Aorta (tissue), 5 donors: Measurements from ENCODE around the gene RALGAPA1. TPM values are rescaled to one million over a fixed set of nuclear protein-coding genes. Genes with fewer than 3 reads are reported as not detected.
"Not testable (repeated sequence)": the region's sequence is repeated elsewhere in the genome, so short reads cannot be mapped to it uniquely, and the experiment has no call there.

ENCODE experiments used
- ATAC-seq: fragments of 200-7000 bp; cut with Tn5 transposase; one replicate; pipeline ENCODE4 v1.9.1; 2022; ENCODE audit warnings: moderate library complexity; ENCODE audit not compliant: low FRiP score
- DNase-seq, 2 donors: peaks; one replicate each; pipeline ENCODE4 v3.0.0-alpha.2; 2020
- H3K27ac ChIP-seq, 2 donors: one replicate each; pipeline ENCODE4 v1.5.1; 2013; ENCODE audit warnings: low read length in 2 of 2, mild to moderate bottlenecking in 2 of 2, moderate library complexity in 2 of 2, control low read depth in 1 of 2, inconsistent platforms in 1 of 2, low read depth in 1 of 2
- H3K27me3 ChIP-seq, 2 donors: one replicate each; pipeline ENCODE4 v1.6.1; 2013; ENCODE audit warnings: control low read depth in 1 of 2, low read length in 1 of 2, mild to moderate bottlenecking in 1 of 2, moderate library complexity in 1 of 2; ENCODE audit not compliant: insufficient read depth in 2 of 2, control insufficient read depth in 1 of 2
- H3K36me3 ChIP-seq, 2 donors: one replicate each; pipeline ENCODE4 v1.6.1; 2013; ENCODE audit warnings: control low read depth in 1 of 2, low read length in 1 of 2, mild to moderate bottlenecking in 1 of 2; ENCODE audit not compliant: insufficient read depth in 2 of 2, control insufficient read depth in 1 of 2
- H3K4me1 ChIP-seq, 2 donors: one replicate each; pipeline ENCODE4 v1.6.1; 2013; ENCODE audit warnings: low read length in 2 of 2, control low read depth in 1 of 2, mild to moderate bottlenecking in 1 of 2, moderate library complexity in 1 of 2; ENCODE audit not compliant: insufficient read depth in 2 of 2, control insufficient read depth in 1 of 2
- H3K4me3 ChIP-seq, 2 donors: one replicate each; pipeline ENCODE4 v1.5.1; 2013; ENCODE audit warnings: low read length in 2 of 2, control low read depth in 1 of 2, mild to moderate bottlenecking in 1 of 2
- H3K9me3 ChIP-seq: one replicate; pipeline ENCODE4 v1.6.1; 2013; ENCODE audit warnings: mild to moderate bottlenecking, low read length; ENCODE audit not compliant: control insufficient read depth
- WGBS, 2 donors: extraction: QIAGEN DNeasy Blood & Tissue Kit; methylation state at CpG; one replicate each; pipeline ENCODE4 v1.1.7; 2013; 5-methylcytosine and 5-hydroxymethylcytosine counted together
- intact Hi-C, 2 donors: fragments of 100-400 bp; cut with DNase I; formaldehyde crosslinking; loops; one replicate each; pipeline versions ENCODE4 v1.14.2 to v1.15.0; 2022
- polyA plus RNA-seq, 2 donors: library from polyadenylated mRNA; stranded (reverse); fragments of 200-250 nt; gene quantifications; one replicate each; pipeline ENCODE4 v1.2.3, GENCODE V29; 2013
- total RNA-seq, 2 donors: library from RNA; stranded (reverse); fragmentation: NEBNext Ultra II Directional; extraction: Animal tissue kit (Norgen Biotek cat#: 25700); gene quantifications; one replicate each; pipeline ENCODE4 v1.2.1, GENCODE V29; 2021
- donor health status: healthy with polysubstance abuse.
- donor health status: Bipolar disorder and iron deficiency.
- donor health status: DM: no; HTN: no; CAD: no.
- donor health status: DM: no; HTN: no; CAD: no.
- donor health status: DM: yes; HTN: yes; CAD: no.

The RALGAPA1 gene
- total and polyA plus RNA-seq, 4 donors = 5.1 to 91.0 (median 56.2) TPM

DNA sequence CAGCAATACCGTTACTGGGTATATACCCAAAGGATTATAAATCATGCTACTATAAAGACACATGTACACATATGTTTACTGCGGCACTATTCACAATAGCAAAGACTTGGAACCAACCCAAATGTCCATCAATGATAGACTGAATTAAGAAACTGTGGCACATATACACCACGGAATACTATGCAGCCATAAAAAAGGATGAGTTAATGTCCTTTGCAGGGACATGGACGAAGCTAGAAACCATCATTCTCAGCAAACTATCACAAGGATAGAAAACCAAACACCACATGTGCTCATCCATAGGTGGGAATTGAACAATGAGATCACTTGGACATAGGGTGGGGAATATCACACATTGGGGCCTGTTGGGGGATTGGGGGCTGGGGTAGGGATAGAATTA lies 187.1 kb downstream of the RALGAPA1 start:
- H3K4me3 ChIP-seq, H3K4me1 ChIP-seq, H3K27me3 ChIP-seq, H3K9me3 ChIP-seq, H3K27ac ChIP-seq, DNase-seq, H3K36me3 ChIP-seq, intact Hi-C loops, ATAC-seq: not testable (repeated sequence)
- 97 to 99% methylated on average over 4 of the region's 4 CpGs for WGBS, 2 donors

DNA sequence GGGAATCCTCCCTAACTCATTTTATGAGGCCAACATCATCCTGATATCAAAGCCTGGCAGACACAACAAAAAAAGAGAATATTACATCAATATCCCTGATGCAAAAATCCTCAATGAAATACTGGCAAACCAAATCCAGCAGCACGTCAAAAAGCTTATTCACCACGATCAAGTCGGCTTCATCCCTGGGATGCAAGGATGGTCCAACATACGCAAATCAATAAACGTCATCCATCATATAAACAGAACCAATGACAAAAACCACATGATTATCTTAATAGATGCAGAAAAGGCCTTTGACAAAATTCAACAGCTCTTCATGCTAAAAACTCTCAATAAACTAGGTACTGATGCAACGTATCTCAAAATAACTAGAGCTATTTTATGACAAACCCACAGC lies 189.1 kb downstream of the RALGAPA1 start:
- DNase-seq, H3K27me3 ChIP-seq, ATAC-seq, H3K4me1 ChIP-seq, H3K4me3 ChIP-seq, intact Hi-C loops, H3K9me3 ChIP-seq, H3K36me3 ChIP-seq, H3K27ac ChIP-seq: not testable (repeated sequence)
- WGBS, 2 donors = 93 to 96% methylated on average over 6 of the region's 6 CpGs

GRCh38 chr14:35619461-35619860 lies 189.6 kb downstream of the RALGAPA1 start:
- H3K36me3 ChIP-seq, H3K4me3 ChIP-seq, intact Hi-C loops, DNase-seq, H3K4me1 ChIP-seq, H3K27ac ChIP-seq, H3K9me3 ChIP-seq, ATAC-seq, H3K27me3 ChIP-seq: not testable (repeated sequence)
- WGBS, 2 donors = 97 to 100% methylated on average over 1 of the region's 1 CpG

- intact Hi-C loops = no loop called here
- no peaks in the 10 kb centered on the region for H3K4me1 ChIP-seq
- H3K4me3 ChIP-seq = no peak overlapping the region
- ATAC-seq (no peak), DNase-seq (no peak)
- H3K27ac ChIP-seq = no peak overlapping the region
- no peaks in the 10 kb centered on the region for H3K9me3 ChIP-seq
- no peaks in the 10 kb centered on the region for H3K36me3 ChIP-seq
- 96% methylated on average over 3 of the region's 3 CpGs for WGBS, 2 donors
- no peaks in the 10 kb centered on the region for H3K27me3 ChIP-seq
Measured at GRCh38 chr14:35617500-35617899, 191.6 kb downstream of the RALGAPA1 start.

- H3K27ac ChIP-seq = no peak overlapping the region
- no peak overlapping the region for H3K4me3 ChIP-seq
- no peaks in the 10 kb centered on the region for H3K4me1 ChIP-seq
- no peaks in the 10 kb centered on the region for H3K9me3 ChIP-seq
- DNase-seq (no peak), ATAC-seq (no peak)
- intact Hi-C loops = no loop called here
- peaks cover 2 to 3% of the 10 kb centered on the region in 2 donors for H3K36me3 ChIP-seq
- H3K27me3 ChIP-seq = no peaks in the 10 kb centered on the region
- 53 to 65% methylated on average over 3 of the region's 3 CpGs for WGBS, 2 donors
Measured at GRCh38 chr14:35607380-35607779, 201.7 kb downstream of the RALGAPA1 start.

DNA sequence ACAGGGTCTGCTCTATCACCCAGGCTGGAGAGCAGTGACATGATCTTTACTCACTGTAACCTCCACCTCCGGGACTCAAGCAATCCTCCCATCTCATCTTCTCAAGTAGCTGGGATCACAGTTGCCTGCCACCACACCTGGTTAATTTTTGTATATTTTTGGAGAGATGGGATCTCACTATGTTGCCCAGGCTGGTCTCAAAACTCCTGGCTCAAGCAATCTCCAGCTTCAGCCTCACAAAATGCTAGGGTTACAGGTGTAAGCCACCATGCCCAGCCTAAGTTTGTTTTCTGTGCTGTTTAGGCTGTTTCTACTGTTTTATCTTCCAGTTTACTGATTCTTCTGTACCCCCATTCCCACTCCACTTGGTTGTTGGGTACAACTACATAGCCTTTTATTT lies 208.8 kb downstream of the RALGAPA1 start:
- WGBS, 2 donors = 97 to 99% methylated on average over 1 of the region's 1 CpG
- no peak overlapping the region for H3K4me3 ChIP-seq
- ATAC-seq (no peak), DNase-seq (no peak)
- no peaks in the 10 kb centered on the region for H3K9me3 ChIP-seq
- no peaks in the 10 kb centered on the region for H3K4me1 ChIP-seq
- intact Hi-C loops = no loop called here
- no peak overlapping the region for H3K27ac ChIP-seq
- no peaks in the 10 kb centered on the region for H3K27me3 ChIP-seq
- H3K36me3 ChIP-seq = peaks cover 2 to 3% of the 10 kb centered on the region in 2 donors

- intact Hi-C loops = no loop called here
- 93 to 97% methylated on average over 2 of the region's 2 CpGs for WGBS, 2 donors
- Histone ChIP-seq H3K36me3 (no peaks in the 10 kb centered on the region), H3K9me3 (no peaks in the 10 kb centered on the region), H3K27ac (no peak overlapping the region), H3K4me1 (no peaks in the 10 kb centered on the region), H3K27me3 (no peaks in the 10 kb centered on the region), H3K4me3 (no peak overlapping the region)
- no peak for ATAC-seq
- no peak for DNase-seq
Measured at GRCh38 chr14:35594616-35595015, 214.5 kb downstream of the RALGAPA1 start.

DNA sequence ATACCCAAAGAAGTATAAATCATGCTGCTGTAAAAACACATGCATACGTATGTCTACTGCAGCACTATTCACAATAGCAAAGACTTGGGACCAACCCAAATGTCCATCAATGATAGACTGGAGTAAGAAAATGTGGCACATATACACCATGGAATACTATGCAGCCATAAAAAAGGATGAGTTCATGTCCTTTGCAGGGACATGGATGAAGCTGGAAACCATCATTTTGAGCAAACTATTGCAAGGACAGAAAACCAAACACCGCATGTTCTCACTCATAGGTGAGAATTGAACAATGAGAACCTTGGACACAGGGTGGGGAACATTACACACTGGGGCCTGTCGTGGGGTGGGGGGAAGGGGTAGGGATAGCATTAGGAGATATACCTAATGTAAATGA lies 221.7 kb downstream of the RALGAPA1 start:
- H3K4me3 ChIP-seq, DNase-seq, H3K9me3 ChIP-seq, H3K36me3 ChIP-seq, H3K27me3 ChIP-seq, H3K4me1 ChIP-seq, intact Hi-C loops, ATAC-seq, H3K27ac ChIP-seq: not testable (repeated sequence)
- 98 to 100% methylated on average over 3 of the region's 3 CpGs for WGBS, 2 donors

GRCh38 chr14:35578639-35579038 lies 230.5 kb downstream of the RALGAPA1 start:
- H3K27ac ChIP-seq = no peak overlapping the region
- ATAC-seq = no peak
- DNase-seq = no peak
- H3K36me3 ChIP-seq = no peaks in the 10 kb centered on the region
- intact Hi-C loops = no loop called here
- no peaks in the 10 kb centered on the region for H3K27me3 ChIP-seq
- no peak overlapping the region for H3K4me3 ChIP-seq
- no peaks in the 10 kb centered on the region for H3K9me3 ChIP-seq
- no peaks in the 10 kb centered on the region for H3K4me1 ChIP-seq
